Nephron (organoid): Measurements from ENCODE around the gene BRME1.

ENCODE experiments used
- H3K27ac Mint-ChIP-seq, 3 experiments: 2 replicates each; pipeline ENCODE4 v1.8.0; 2020; ENCODE audit warnings: mixed read lengths in 3 of 3, mild to moderate bottlenecking in 2 of 3, moderate library complexity in 1 of 3
- H3K27me3 Mint-ChIP-seq: 2 replicates; pipeline ENCODE4 v1.8.0; 2021; ENCODE audit warnings: low read depth, mild to moderate bottlenecking, moderate library complexity, mixed read lengths
- H3K36me3 Mint-ChIP-seq: 2 replicates; pipeline ENCODE4 v1.8.0; 2020; ENCODE audit warnings: low read depth, mixed read lengths
- H3K4me1 Mint-ChIP-seq: 2 replicates; pipeline ENCODE4 v1.8.0; 2020; ENCODE audit warnings: mixed read lengths
- H3K4me3 Mint-ChIP-seq, 3 experiments: 2 replicates each; pipeline ENCODE4 v1.8.0; 2020; ENCODE audit warnings: mild to moderate bottlenecking in 3 of 3, mixed read lengths in 3 of 3, moderate library complexity in 2 of 3
- H3K9me3 Mint-ChIP-seq: 2 replicates; pipeline ENCODE4 v1.8.0; 2020; ENCODE audit warnings: mixed read lengths
- TF ChIP-seq, protein P1 (sequence below), 3 experiments: fragments of 200-600 bp; sonication (generic); IDR thresholded peaks; one replicate each; pipeline ENCODE4 v1.5.0; 2021; ENCODE audit warnings: antibody characterized with exemption in 3 of 3; ENCODE audit not compliant: unreplicated experiment in 3 of 3

The BRME1 gene

DNA sequence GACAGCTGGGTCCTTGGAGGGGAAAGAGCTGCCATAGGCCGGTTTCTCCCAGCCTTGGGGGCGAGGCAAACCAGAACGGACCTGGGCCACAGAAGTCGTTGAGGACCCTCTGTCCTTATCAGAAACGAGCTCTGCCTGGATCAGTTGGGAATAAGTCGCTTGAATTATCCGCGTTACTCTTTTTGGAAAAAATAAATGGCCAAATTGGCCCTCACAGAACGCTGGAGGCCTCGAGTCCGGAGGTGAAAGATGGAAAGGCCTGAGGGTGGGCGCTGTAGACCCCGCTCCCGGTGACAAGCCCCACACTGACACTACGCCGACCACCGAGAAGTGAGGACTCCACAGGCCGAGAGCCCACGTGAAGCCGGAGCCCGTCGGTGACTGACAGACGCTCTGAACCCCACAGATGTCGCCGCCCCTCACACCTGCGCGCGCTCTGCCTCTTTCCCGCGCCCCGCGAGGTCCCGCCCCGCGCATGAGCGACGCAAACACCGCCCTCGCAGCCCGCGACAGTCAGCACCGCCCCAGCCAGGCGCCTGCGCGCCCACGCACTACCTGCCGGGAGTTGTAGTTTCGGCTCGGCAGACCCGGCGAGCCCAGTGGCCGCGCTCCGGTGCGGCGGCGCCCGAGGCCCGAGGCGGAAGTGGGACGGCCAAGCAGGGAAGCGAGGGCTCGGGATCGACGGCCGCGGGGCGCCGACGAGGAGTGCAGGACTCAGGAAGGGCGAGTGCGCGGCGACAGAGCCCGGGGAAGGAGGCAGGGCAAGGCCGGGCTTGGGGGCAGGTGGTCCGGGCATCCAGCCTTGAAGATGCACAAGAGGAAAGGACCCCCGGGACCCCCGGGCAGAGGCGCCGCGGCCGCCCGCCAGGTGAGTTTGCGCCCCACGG is at the start of gene BRME1, which contains the start of gene CC2D1A:
Gene BRME1, minus strand, starts transcription at position 484 of the 887 bp plus-strand sequence. CDS start 1,225 bp downstream, outside the sequence.
Gene CC2D1A, plus strand, starts transcription at position 568 of the 887 bp plus-strand sequence. Its CDS starts 241 bp downstream, at position 809.
- Mint-ChIP-seq H3K27me3 (no peaks in the 10 kb centered on the region), H3K36me3 (peaks cover 10% of the 10 kb centered on the region), H3K9me3 (no peaks in the 10 kb centered on the region), H3K4me3 (peak within 1 kb of the TSS; percentile 81 to 88 (median 85)), H3K4me1 (peaks cover 8% of the 10 kb centered on the region), H3K27ac (peak within 1 kb of the TSS in 1 of 3 experiments; percentile 85)
- TF ChIP-seq, protein P1, sequence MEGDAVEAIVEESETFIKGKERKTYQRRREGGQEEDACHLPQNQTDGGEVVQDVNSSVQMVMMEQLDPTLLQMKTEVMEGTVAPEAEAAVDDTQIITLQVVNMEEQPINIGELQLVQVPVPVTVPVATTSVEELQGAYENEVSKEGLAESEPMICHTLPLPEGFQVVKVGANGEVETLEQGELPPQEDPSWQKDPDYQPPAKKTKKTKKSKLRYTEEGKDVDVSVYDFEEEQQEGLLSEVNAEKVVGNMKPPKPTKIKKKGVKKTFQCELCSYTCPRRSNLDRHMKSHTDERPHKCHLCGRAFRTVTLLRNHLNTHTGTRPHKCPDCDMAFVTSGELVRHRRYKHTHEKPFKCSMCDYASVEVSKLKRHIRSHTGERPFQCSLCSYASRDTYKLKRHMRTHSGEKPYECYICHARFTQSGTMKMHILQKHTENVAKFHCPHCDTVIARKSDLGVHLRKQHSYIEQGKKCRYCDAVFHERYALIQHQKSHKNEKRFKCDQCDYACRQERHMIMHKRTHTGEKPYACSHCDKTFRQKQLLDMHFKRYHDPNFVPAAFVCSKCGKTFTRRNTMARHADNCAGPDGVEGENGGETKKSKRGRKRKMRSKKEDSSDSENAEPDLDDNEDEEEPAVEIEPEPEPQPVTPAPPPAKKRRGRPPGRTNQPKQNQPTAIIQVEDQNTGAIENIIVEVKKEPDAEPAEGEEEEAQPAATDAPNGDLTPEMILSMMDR (IDR thresholded peaks at IDR 0.05; ENCODE audit: unreplicated experiment in 3 of 3), result no peak

DNA sequence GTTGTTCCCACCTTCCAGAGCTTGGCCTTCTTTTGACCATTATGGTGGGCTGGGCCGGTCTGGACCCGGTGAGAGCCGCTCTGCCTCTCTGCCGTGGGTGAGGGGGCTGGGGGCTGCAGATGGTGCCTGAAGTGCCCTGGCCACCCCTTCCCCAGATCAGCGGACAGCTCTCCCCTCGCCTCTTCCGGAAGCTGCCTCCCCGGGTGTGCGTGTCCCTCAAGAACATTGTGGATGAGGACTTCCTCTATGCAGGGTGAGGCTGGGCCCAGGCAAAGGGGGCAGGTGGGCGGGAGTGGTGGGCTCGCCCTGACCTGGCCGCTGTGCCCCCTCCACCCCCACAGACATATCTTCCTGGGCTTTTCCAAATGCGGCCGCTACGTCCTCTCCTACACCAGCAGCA is 48.3 kb upstream of the BRME1 start:
- Mint-ChIP-seq H3K4me3 (peak overlapping the region; percentile 91 to 94 (median 92)), H3K4me1 (peaks cover 4% of the 10 kb centered on the region), H3K36me3 (peaks cover 15% of the 10 kb centered on the region), H3K9me3 (no peaks in the 10 kb centered on the region), H3K27ac (no peak overlapping the region), H3K27me3 (no peaks in the 10 kb centered on the region)
- TF ChIP-seq, protein P1 (IDR thresholded peaks at IDR 0.05; ENCODE audit: unreplicated experiment in 3 of 3), result no peak

DNA sequence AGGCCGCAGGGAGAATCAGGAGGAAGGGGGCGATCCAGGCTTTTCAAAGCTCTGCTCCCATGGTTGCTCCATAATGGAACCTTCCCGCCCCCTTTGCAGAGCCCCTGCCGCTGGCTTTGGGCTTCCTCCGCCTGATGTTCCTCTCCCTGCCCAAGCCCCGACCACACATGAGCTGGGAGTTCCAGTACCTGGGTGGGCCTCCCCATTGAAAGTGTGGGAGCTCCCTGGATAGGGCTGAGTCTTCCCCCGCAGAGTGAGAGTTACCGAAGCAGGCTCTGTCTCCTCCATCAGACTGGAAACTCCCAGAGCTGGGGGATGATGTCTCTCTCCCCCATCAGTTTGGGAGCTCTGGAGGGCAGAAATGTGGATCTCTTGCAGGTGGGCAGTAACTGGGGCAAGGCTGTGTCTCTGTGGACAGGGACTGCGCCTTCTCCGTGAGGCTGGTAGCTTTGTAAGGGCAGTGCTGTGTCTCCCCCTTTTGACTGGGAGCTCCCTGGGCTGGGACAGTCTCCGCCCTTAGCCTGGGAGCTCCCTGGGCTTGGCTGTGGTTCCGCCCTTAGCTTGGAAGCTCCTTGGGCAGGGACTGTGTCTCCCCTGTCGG is 47.1 kb upstream of the BRME1 start:
- no peaks in the 10 kb centered on the region for H3K9me3 Mint-ChIP-seq
- H3K4me3 Mint-ChIP-seq, result peak overlapping the region; percentile 91 to 94 (median 92)
- H3K27ac Mint-ChIP-seq, result peak overlapping the region; percentile 71 to 88 (median 82)
- H3K4me1 Mint-ChIP-seq, result peaks cover 4% of the 10 kb centered on the region
- H3K36me3 Mint-ChIP-seq, result peaks cover 7% of the 10 kb centered on the region
- no peaks in the 10 kb centered on the region for H3K27me3 Mint-ChIP-seq
- TF ChIP-seq, protein P1 (IDR thresholded peaks at IDR 0.05; ENCODE audit: unreplicated experiment in 3 of 3), result no peak

DNA sequence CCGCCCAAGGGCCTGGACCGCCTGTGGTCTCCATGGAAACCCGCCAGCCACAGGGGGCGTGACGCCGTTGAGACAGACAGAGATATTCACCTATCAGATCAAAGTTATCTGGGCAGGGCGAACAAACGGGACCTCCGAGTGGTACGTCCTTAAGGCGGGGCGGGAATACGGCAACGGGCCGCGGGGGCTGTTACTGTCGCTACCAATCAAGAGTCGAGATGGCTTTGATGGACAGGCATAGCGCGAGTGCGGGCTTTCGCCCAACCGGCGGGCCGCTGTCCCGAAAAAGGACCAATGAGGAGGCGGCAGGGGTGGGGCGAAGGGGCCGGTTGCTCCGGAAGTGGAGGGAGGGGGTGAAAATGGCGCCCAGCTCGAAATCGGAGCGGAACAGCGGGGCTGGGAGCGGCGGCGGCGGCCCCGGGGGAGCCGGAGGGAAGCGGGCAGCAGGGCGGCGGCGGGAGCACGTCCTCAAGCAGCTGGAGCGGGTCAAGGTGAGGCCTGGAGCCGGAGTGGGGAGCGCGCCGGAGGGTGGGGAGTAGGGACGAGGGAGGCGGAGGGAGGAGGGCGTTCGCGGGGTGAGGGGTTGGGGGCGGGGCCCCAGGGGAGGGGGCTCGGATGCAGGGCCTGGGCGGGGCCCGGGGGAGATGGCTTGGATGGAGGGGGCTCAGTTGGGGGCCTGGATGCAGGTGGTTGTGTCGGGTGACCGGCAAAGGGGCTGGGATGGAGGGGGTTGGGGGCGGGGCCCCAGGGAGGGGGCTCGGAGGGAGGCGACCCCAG is 46.4 kb upstream of the BRME1 start, which contains the start of gene DCAF15:
Gene DCAF15, plus strand, starts transcription at position 356 of the 777 bp plus-strand sequence. Its CDS starts 4 bp downstream, at position 360.
- H3K9me3 Mint-ChIP-seq, result no peaks in the 10 kb centered on the region
- H3K36me3 Mint-ChIP-seq, result peaks cover 6% of the 10 kb centered on the region
- TF ChIP-seq, protein P1 (IDR thresholded peaks at IDR 0.05; ENCODE audit: unreplicated experiment in 3 of 3), result no peak
- H3K4me1 Mint-ChIP-seq, result peaks cover 4% of the 10 kb centered on the region
- H3K27me3 Mint-ChIP-seq, result no peaks in the 10 kb centered on the region
- H3K27ac Mint-ChIP-seq, result peak within 1 kb of the TSS; percentile 73 to 98 (median 96)
- peak within 1 kb of the TSS; percentile 93 to 97 (median 94) for H3K4me3 Mint-ChIP-seq

DNA sequence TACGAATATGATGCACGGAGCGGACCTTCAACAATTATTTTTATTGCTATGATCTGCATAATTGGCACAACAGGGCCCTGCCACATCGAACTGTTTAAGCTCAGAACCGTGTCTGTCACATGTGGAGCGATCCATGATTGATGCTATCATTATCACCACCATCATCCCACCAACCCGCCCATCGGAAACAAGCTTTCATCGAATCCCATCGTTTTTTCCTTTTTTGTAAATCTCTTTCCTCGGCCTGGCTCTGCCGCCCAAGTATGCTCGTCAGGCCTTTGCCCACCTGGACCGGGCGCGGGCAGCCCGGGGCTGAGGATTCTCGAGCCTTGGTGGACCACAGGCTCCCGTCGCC is 45.9 kb upstream of the BRME1 start:
- peaks cover 4% of the 10 kb centered on the region for H3K4me1 Mint-ChIP-seq
- H3K27ac Mint-ChIP-seq, result peak overlapping the region; percentile 73 to 98 (median 96)
- TF ChIP-seq, protein P1 (IDR thresholded peaks at IDR 0.05; ENCODE audit: unreplicated experiment in 3 of 3), result no peak
- H3K36me3 Mint-ChIP-seq, result peaks cover 3% of the 10 kb centered on the region
- peak overlapping the region; percentile 93 to 97 (median 94) for H3K4me3 Mint-ChIP-seq
- H3K27me3 Mint-ChIP-seq, result no peaks in the 10 kb centered on the region
- H3K9me3 Mint-ChIP-seq, result no peaks in the 10 kb centered on the region
